Retinal pigment epithelial cell (primary cell): ENCODE data around the gene RTEL1.

Experiments used
- DNase-seq: peaks from one replicate; pipeline ENCODE4 v3.0.0-alpha.2; 2010; ENCODE audit warnings: low read depth
- H3K4me3 ChIP-seq: 2 replicates; pipeline ENCODE4 v1.5.1; 2011; ENCODE audit warnings: mild to moderate bottlenecking, low read length, control low read depth, moderate library complexity
- CTCF ChIP-seq: conservative IDR thresholded peaks from 2 replicates; pipeline ENCODE4 v1.5.1; 2011; ENCODE audit warnings: low read depth, low read length, control low read depth, inconsistent platforms

Gene RTEL1

DNA sequence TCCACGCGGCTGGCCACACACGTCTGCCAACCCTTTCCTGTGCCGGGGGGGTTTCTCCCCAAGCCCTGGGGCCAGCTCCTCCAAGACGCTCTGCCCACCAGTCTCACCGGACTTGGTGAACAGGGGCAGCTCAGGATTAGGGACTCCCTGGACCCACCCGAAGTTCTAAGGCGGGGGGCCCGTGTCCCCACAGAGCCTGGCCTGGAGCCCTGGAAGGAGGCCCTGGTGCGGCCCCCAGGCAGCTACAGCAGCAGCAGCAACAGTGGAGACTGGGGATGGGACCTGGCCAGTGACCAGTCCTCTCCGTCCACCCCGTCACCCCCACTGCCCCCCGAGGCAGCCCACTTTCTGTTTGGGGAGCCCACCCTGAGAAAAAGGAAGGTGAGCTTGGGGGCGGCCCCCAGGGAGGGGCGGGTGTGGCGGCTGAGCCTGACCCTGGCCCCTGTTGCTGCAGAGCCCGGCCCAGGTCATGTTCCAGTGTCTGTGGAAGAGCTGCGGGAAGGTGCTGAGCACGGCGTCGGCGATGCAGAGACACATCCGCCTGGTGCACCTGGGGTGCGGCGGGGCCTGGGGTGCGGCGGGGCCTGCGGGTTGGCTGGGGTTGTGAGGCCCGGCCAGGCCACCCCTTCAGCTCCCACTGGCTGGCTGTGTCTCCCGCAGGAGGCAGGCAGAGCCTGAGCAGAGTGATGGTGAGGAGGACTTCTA is 83.7 kb downstream of the RTEL1 start:
- DNase-seq = no peak
- TF ChIP-seq CTCF = no peak
- H3K4me3 ChIP-seq = no peak overlapping the region

DNA sequence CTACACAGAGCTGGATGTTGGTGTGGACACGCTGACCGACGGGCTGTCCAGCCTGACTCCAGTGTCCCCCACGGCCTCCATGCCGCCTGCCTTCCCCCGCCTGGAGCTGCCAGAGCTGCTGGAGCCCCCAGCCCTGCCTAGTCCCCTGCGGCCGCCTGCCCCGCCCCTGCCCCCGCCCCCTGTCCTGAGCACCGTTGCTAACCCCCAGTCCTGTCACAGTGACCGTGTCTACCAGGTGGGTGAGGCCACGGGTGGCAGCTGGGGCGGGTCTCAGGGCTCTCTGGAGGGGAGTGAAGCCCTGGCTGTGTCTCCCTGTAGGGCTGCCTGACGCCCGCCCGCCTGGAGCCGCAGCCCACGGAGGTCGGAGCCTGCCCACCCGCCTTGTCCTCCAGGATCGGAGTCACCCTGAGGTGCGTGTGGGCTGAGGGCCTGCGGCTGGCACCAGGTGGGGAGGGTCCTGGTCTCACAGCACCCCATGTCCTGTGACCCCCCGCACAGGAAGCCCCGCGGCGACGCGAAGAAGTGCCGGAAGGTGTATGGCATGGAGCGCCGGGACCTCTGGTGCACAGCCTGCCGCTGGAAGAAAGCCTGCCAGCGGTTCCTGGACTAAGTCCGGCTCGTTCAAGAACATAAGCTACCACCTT is 84.4 kb downstream of the RTEL1 start:
- H3K4me3 ChIP-seq = no peak overlapping the region
- DNase-seq = no peak

DNA sequence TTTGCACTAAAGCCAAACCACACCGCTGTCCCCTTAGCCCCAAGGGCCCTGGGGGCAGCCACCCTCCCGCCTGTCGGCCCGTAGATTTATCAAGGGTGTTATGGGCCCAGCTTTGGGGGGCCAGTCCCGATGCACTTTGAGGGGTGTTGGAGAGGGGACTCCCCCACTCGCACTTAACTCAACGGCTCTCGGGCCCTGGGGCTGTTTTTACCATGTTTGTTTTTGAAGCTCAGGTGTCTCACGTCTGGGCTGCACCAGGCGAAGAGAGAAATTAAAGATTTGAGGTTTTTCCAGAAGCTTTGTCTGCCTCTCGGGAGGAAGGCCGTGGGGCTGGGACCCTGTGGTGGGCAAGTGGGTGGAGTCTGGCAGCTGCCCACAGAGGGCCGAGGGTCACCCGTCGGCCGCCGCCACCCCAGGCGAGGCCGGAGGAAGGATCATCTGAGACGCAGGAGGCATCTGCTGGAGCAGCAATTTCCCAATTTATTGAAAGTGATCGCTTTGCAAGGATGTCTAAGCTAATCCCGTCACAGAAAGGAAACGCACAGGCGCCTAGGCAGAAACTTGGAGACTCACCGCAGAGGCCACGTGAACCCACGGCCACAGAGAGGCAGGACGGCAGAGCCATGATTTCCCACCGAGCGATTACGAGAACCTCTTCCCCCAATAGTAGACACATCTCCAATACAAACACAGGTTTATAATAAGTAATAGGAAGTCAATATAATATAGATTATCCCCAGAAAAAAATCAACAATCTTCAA is 85.3 kb downstream of the RTEL1 start:
- DNase-seq = no peak
- no peak overlapping the region for H3K4me3 ChIP-seq
- TF ChIP-seq CTCF = no peak

More for the DNA sequence above, 84.4 kb downstream of the RTEL1 start:
- no peak for TF ChIP-seq CTCF

DNA sequence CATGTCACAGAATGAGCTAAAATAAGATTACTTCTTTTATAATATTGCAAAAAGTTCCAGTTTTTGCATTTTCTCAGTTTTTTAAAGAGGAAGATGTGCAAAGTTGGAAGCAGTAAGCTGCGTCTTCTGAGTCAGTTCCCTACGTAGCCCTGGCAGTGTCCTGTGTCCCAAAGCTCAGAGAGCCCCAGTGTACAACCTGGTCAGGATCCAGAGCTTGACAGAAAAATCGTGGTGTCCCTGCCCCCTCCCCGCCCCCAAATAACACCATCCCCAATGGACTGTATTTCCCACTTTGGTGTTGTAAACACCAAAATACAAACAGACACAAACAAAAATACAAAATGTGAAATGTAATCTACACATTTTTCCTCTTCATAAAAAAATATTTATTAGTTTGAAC is 86.0 kb downstream of the RTEL1 start:
- H3K4me3 ChIP-seq = no peak overlapping the region
- DNase-seq = no peak
- TF ChIP-seq CTCF = no peak

DNA sequence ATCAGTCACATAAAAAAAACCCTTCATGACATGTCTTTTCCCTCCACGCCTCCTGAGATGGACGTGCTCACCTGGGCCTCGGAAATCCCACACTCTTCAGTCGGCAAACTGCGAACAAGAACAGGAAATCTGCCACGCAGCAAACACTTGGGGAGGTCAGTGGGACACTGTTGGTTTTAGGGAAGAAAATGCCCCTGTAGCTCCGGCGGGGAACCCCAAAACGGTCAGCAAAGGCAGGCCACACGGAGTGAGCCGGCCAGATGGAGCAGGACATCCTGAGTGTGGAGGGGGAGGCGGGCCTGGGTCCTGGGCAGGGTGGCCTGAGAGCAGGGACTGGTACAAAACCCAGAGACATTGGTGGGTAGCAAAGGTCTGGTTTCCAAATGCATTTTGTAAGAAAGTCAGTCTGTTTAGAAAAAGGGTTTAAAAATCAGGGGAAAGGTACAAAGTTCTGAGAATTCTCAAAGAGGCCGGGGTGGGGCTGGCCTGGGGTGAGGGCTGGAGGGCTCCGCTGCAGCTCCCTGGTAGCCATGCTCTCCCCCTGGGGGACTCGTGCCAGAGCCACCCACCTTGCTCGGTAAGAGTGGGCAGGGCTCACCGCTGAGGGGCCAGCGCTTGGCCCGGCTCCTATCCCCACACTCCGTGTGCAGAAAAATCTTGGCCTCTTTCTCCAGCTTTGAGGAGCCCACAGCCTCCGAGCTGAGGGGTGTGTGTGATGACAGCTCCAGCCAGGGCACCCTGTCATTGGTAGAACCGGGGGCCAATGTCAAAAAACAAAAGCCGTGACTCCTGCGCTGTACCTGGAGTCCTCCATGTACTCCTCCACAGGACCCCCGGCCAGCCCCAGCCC is 86.7 kb downstream of the RTEL1 start:
- DNase-seq = no peak
- TF ChIP-seq CTCF = no peak
- H3K4me3 ChIP-seq = no peak overlapping the region

GRCh38 chr20:63745424-63745805 is 87.3 kb downstream of the RTEL1 start:
- no peak for DNase-seq
- H3K4me3 ChIP-seq = no peak overlapping the region
- no peak for TF ChIP-seq CTCF
